ENCODE results near the gene SLTM. TPM values are rescaled to one million over a fixed set of nuclear protein-coding genes. Genes with fewer than 3 reads are reported as not detected.
"Not testable (repeated sequence)": the region's sequence is repeated elsewhere in the genome, so short reads cannot be mapped to it uniquely, and the experiment has no call there.

Gene SLTM
- total and polyA plus RNA-seq, 8 donors: 44.7 to 291 (median 124) TPM

- H3K9me3 ChIP-seq: no peaks in the 10 kb centered on the region
- DNase-seq: no peak
- TF ChIP-seq CTCF (IDR thresholded peaks at IDR 0.05) (no peak), POLR2AphosphoS5 (IDR thresholded peaks at IDR 0.05) (no peak), EP300 (IDR thresholded peaks at IDR 0.05) (no peak)
- WGBS, 5 donors: 77 to 89% (median 84%) methylated on average over 7 of the region's 7 CpGs
- no peak overlapping the region for H3K4me3 ChIP-seq
- intact Hi-C loops (cut with DNase I; ENCODE audit: low total_unique reads): no loop called here
- H3K4me1 ChIP-seq: peaks cover 0 to 9% (median 3%) of the 10 kb centered on the region in 4 donors
- H3K36me3 ChIP-seq: peaks cover 80 to 100% (median 100%) of the 10 kb centered on the region in 4 donors
- no peak overlapping the region for H3K27ac ChIP-seq
- no peaks in the 10 kb centered on the region for H3K27me3 ChIP-seq
Measured at GRCh38 chr15:58889363-58889762, 44.1 kb downstream of the SLTM start.

GRCh38 chr15:58886921-58887320, 46.6 kb downstream of the SLTM start:
- no peak overlapping the region for H3K4me3 ChIP-seq
- peaks cover 0 to 9% (median under 1%) of the 10 kb centered on the region in 4 donors for H3K4me1 ChIP-seq
- intact Hi-C loops (cut with DNase I; ENCODE audit: low total_unique reads): no loop called here
- H3K36me3 ChIP-seq: peaks cover 83 to 100% (median 100%) of the 10 kb centered on the region in 4 donors
- DNase-seq: no peak
- no peaks in the 10 kb centered on the region for H3K27me3 ChIP-seq
- H3K27ac ChIP-seq: no peak overlapping the region
- no peaks in the 10 kb centered on the region for H3K9me3 ChIP-seq
- TF ChIP-seq POLR2AphosphoS5 (IDR thresholded peaks at IDR 0.05) (no peak), CTCF (IDR thresholded peaks at IDR 0.05) (no peak), EP300 (IDR thresholded peaks at IDR 0.05) (no peak), POLR2A (IDR thresholded peaks at IDR 0.05) (no peak)
- 92 to 96% (median 95%) methylated on average over 12 of the region's 12 CpGs for WGBS, 5 donors

- H3K27me3 ChIP-seq; H3K4me3 ChIP-seq; H3K4me1 ChIP-seq; H3K9me3 ChIP-seq; H3K27ac ChIP-seq; intact Hi-C loops (cut with DNase I; ENCODE audit: low total_unique reads); DNase-seq: not testable (repeated sequence)
- 92 to 98% (median 95%) methylated on average over 3 of the region's 3 CpGs for WGBS, 5 donors
- peaks cover 85 to 100% (median 100%) of the 10 kb centered on the region in 4 donors for H3K36me3 ChIP-seq
Measured at GRCh38 chr15:58883926-58884325, 49.6 kb downstream of the SLTM start.

GRCh38 chr15:58882243-58882642, 51.2 kb downstream of the SLTM start:
- no peak for DNase-seq
- TF ChIP-seq EP300 (IDR thresholded peaks at IDR 0.05): no peak
- TF ChIP-seq CTCF (IDR thresholded peaks at IDR 0.05): no peak
- no peak for TF ChIP-seq POLR2A (IDR thresholded peaks at IDR 0.05)
- TF ChIP-seq POLR2AphosphoS5 (IDR thresholded peaks at IDR 0.05): no peak
- H3K36me3 ChIP-seq: peaks cover 81 to 100% (median 99%) of the 10 kb centered on the region in 4 donors
- intact Hi-C loops (cut with DNase I; ENCODE audit: low total_unique reads): no loop called here
- WGBS, 5 donors: 70 to 84% (median 76%) methylated on average over 4 of the region's 4 CpGs
- no peaks in the 10 kb centered on the region for H3K27me3 ChIP-seq
- no peaks in the 10 kb centered on the region for H3K4me1 ChIP-seq
- no peak overlapping the region for H3K27ac ChIP-seq
- H3K9me3 ChIP-seq: no peaks in the 10 kb centered on the region
- H3K4me3 ChIP-seq: no peak overlapping the region

- Histone ChIP-seq H3K36me3 (peaks cover 63 to 91% (median 88%) of the 10 kb centered on the region in 4 donors), H3K4me1 (no peaks in the 10 kb centered on the region), H3K27me3 (no peaks in the 10 kb centered on the region), H3K9me3 (no peaks in the 10 kb centered on the region), H3K4me3 (no peak overlapping the region), H3K27ac (no peak overlapping the region)
- no peak for TF ChIP-seq EP300 (IDR thresholded peaks at IDR 0.05)
- no peak for TF ChIP-seq POLR2AphosphoS5 (IDR thresholded peaks at IDR 0.05)
- no peak for TF ChIP-seq POLR2A (IDR thresholded peaks at IDR 0.05)
- TF ChIP-seq CTCF (IDR thresholded peaks at IDR 0.05): no peak
- no peak for DNase-seq
- intact Hi-C loops (cut with DNase I; ENCODE audit: low total_unique reads): no loop called here
- 80 to 95% (median 86%) methylated on average over 3 of the region's 3 CpGs for WGBS, 5 donors
Measured at GRCh38 chr15:58880320-58880719, 53.2 kb downstream of the SLTM start.
